GM23248 (cell line): ENCODE data around the gene CTXN1.

Experiments
- EZH2 ChIP-seq: fragments of 200-600 bp; sonication (generic); IDR thresholded peaks from 2 replicates; pipeline ENCODE4 v1.6.1; 2018; ENCODE audit warnings: antibody characterized with exemption, mild to moderate bottlenecking; ENCODE audit not compliant: insufficient read depth, poor library complexity, severe bottlenecking
- EZH2phosphoT487 ChIP-seq: fragments of 200-600 bp; sonication (generic); IDR thresholded peaks from 2 replicates; pipeline ENCODE4 v1.6.1; 2018; ENCODE audit warnings: antibody characterized with exemption, moderate library complexity, mild to moderate bottlenecking, low read depth; ENCODE audit not compliant: insufficient read depth

DNA sequence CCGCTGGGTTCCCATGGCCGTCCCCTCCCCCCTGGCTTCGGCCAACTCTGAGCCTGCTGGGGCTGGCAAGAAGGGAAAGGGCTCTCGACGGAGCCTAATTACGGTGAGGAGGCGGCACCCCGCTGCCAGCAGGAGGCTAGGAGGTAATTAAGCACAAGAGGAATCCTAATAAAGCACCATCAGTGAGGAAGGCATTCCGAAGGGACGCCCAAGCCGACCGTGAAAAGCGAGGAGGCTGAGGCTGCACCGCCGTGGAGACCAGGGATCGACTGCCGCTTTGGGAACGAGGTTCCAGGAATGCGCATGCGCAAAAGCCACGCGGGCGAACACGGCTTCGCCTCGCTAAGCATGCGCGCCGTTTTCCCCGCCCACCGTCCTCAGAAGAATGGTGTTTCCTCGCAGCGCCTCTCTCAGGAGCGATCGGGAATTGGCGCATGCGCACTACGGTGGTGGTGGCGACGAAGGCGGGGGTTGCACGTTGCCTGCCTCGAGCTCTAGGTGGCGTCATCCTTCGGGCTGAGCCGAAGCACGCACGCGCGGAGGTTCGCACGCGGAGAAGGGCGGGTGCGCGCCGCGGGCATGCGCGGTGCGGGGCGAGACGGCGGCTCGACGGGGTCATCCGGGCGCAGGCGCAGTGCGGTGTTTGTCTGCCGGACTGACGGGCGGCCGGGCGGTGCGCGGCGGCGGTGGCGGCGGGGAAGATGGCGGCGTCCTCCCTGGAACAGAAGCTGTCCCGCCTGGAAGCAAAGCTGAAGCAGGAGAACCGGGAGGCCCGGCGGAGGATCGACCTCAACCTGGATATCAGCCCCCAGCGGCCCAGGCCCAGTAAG lies 22.5 kb downstream of the CTXN1 start, which contains the start of gene MAP2K7:
- no peak for TF ChIP-seq EZH2
- no peak for TF ChIP-seq EZH2phosphoT487
